Neural cell (in vitro differentiated cells): Measurements from ENCODE around the gene PGM5. TPM values are rescaled to one million over a fixed set of nuclear protein-coding genes. Genes with fewer than 3 reads are reported as not detected.
"Not testable (repeated sequence)": the region's sequence is repeated elsewhere in the genome, so short reads cannot be mapped to it uniquely, and the experiment has no call there.

Experiments
- H2AFZ ChIP-seq: fragments of 200-600, 300-800 bp; sonication (generic), shearing (Covaris generic); 2 replicates; pipeline ENCODE4 v1.6.0; 2014; ENCODE audit warnings: low read depth, mild to moderate bottlenecking, antibody characterized with exemption, low read length, moderate library complexity
- H3F3A ChIP-seq: fragments of 200-600 bp; shearing (Covaris generic); 2 replicates; pipeline ENCODE4 v1.6.1; 2016; ENCODE audit warnings: mild to moderate bottlenecking, moderate library complexity, mixed read lengths, antibody characterized with exemption, low read length; ENCODE audit not compliant: insufficient read depth, poor library complexity, severe bottlenecking
- H3K27ac ChIP-seq: fragments of 200-600, 300-800 bp; sonication (generic), shearing (Covaris generic); 2 replicates; pipeline ENCODE4 v1.5.1; 2014; ENCODE audit warnings: mild to moderate bottlenecking, low read length, moderate library complexity
- H3K27me3 ChIP-seq: fragments of 300-800, 200-600 bp; sonication (generic), shearing (Covaris generic); 2 replicates; pipeline ENCODE4 v1.6.0; 2014; ENCODE audit warnings: mild to moderate bottlenecking, low read depth, low read length, moderate library complexity; ENCODE audit not compliant: insufficient read depth
- H3K36me3 ChIP-seq: fragments of 300-800, 200-600 bp; sonication (generic), shearing (Covaris generic); 2 replicates; pipeline ENCODE4 v1.5.1; 2014; ENCODE audit warnings: mild to moderate bottlenecking, antibody characterized with exemption, low read length, moderate library complexity; ENCODE audit not compliant: insufficient read depth
- H3K4me2 ChIP-seq: fragments of 300-800, 200-600 bp; sonication (generic), shearing (Covaris generic); 2 replicates; pipeline ENCODE4 v1.6.0; 2014; ENCODE audit warnings: mild to moderate bottlenecking, low read length
- H3K4me3 ChIP-seq: fragments of 300-800, 200-600 bp; sonication (generic), shearing (Covaris generic); 2 replicates; pipeline ENCODE4 v1.5.1; 2014; ENCODE audit warnings: mild to moderate bottlenecking, low read length, moderate library complexity
- H3K79me2 ChIP-seq: fragments of 200-600 bp; shearing (Covaris generic); replicated peaks from 2 replicates; pipeline ENCODE4 v1.6.0; 2014; ENCODE audit warnings: mild to moderate bottlenecking, low read length, moderate library complexity; ENCODE audit not compliant: insufficient read depth
- H3K9ac ChIP-seq: fragments of 300-800, 200-600 bp; sonication (generic), shearing (Covaris generic); 2 replicates; pipeline ENCODE4 v1.6.1; 2016; ENCODE audit warnings: mild to moderate bottlenecking, low read length, mixed read lengths
- H3K9me2 ChIP-seq: fragments of 200-600 bp; shearing (Covaris generic); 2 replicates; pipeline ENCODE4 v1.6.1; 2016; ENCODE audit warnings: mild to moderate bottlenecking, low read length, mixed read lengths; ENCODE audit not compliant: insufficient read depth
- H3K9me3 ChIP-seq: fragments of 200-600, 300-800 bp; sonication (generic), shearing (Covaris generic); 2 replicates; pipeline ENCODE4 v1.6.1; 2016; ENCODE audit warnings: mild to moderate bottlenecking, mixed run types, low read length, moderate library complexity, mixed read lengths
- H4K20me1 ChIP-seq: fragments of 200-600 bp; shearing (Covaris generic); 2 replicates; pipeline ENCODE4 v1.6.1; 2016; ENCODE audit warnings: mild to moderate bottlenecking, mixed run types; ENCODE audit not compliant: insufficient read depth
- polyA plus RNA-seq: library from polyadenylated mRNA; depleted of rRNA; stranded (reverse); fragments of >200 nt; gene quantifications from 2 replicates; pipeline ENCODE4 v1.2.3, GENCODE V29; 2014

The PGM5 gene
- polyA plus RNA-seq, 1 donor from 2014 or later = not detected

DNA sequence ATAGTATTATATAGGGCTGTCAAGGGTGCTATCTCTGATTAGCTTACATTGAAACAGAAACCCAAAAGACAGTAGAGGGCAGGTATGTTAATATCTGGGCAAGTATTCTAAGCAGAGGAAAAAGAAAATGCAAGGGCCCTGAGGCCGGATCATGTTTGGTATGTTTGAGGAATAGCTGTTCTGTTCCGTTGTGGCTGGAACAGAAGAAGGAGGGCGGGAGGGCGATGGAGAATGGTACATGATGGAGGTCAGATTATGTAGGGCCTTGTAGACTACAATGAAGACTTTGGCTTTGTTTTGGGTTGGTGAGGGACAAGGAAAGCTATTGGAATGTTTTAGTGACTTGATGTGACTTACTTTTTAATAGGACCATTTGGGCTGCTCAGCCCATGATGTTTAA, 19.4 kb downstream of the PGM5 start:
- H3F3A ChIP-seq, H4K20me1 ChIP-seq, H3K4me2 ChIP-seq, H2AFZ ChIP-seq, H3K27ac ChIP-seq, H3K79me2 ChIP-seq, H3K9me2 ChIP-seq, H3K4me3 ChIP-seq, H3K27me3 ChIP-seq, H3K36me3 ChIP-seq, H3K9ac ChIP-seq, H3K9me3 ChIP-seq: not testable (repeated sequence)

DNA sequence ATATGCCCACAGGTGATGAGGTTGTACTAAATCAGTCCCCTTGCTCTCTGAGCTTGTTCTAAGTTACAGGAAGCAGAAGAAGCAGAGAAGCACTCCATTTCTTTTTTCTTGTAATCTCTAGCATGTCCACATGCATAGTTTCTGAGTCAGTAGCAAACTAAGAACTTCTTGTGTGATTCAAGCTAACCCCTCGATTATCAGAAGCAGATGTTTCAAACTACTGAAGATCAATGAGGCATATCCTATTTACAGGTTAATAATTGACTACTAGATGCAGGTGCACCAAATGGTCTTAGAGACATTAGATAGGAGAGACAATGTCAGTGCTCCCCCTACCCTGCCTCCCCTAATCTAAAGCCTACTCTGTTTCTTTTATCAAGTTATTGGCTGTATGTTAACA, 21.3 kb downstream of the PGM5 start:
- not testable (repeated sequence) for H3K79me2 ChIP-seq, H3K4me2 ChIP-seq, H4K20me1 ChIP-seq, H3K4me3 ChIP-seq, H3K9me2 ChIP-seq, H3F3A ChIP-seq, H3K27me3 ChIP-seq, H3K9ac ChIP-seq, H2AFZ ChIP-seq, H3K27ac ChIP-seq, H3K9me3 ChIP-seq, H3K36me3 ChIP-seq

DNA sequence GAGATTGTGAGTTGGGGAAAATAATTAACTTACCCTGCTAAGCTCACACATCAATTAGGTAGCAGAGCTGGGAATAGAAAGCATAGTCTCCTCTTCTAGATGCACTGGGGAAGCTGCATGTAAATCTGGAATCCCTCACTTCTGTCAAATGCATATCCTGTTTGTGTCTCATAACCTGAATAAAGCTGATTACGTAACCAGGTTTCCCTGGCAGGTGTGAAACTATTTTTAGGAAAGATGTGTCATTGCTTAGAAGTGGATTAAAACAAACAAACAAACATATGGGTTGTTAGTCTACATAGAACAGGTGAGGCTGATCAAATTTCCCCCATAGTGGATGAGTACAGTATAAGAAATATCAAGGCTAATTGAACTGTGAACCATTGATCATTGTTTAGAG, 27.5 kb downstream of the PGM5 start:
- not testable (repeated sequence) for H3K9me3 ChIP-seq, H2AFZ ChIP-seq, H4K20me1 ChIP-seq, H3K79me2 ChIP-seq, H3K9me2 ChIP-seq, H3K9ac ChIP-seq, H3K4me2 ChIP-seq, H3K36me3 ChIP-seq, H3K27me3 ChIP-seq, H3F3A ChIP-seq, H3K27ac ChIP-seq, H3K4me3 ChIP-seq

DNA sequence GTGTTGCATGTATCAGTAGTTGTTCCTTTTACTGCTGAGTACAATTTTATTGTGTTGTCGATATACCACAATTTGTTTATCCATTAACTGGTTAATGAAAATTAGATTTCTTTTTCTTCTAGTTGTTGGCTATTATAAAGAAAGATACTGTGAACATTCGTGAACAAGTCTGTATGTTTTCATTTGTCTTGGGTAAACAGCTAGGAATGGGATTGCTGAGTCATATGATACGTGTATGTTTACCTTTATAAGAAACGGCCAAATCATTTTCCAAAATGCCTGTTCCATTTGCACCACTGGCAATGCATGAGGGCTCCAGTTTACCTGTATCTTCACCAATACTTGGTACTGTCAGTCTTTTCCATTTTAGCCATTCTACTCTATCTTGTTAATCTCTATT, 33.1 kb downstream of the PGM5 start:
- H3K9ac ChIP-seq, H3K4me3 ChIP-seq, H4K20me1 ChIP-seq, H3K79me2 ChIP-seq, H3F3A ChIP-seq, H2AFZ ChIP-seq, H3K4me2 ChIP-seq, H3K36me3 ChIP-seq, H3K9me3 ChIP-seq, H3K27ac ChIP-seq, H3K9me2 ChIP-seq, H3K27me3 ChIP-seq: not testable (repeated sequence)

DNA sequence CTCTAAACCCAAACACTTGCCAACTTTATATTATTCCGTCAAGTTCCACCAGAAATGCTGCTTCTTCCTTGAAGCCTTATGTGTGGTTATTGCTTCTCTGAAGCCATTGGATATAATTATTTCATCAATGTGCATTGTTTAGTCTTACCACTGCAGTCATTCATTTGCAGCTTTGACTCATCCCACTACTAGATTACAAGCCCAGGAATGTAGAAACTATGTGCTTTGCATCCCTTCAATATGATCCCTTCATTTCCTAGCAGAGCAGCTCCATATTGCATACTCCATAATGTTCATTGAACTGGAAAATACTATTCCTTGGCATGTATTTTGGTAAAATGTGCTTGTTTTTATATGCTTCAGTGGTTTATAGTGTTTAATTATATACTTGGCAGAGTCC, 34.3 kb downstream of the PGM5 start:
- H3K36me3 ChIP-seq, H3K27ac ChIP-seq, H3K4me3 ChIP-seq, H2AFZ ChIP-seq, H3F3A ChIP-seq, H4K20me1 ChIP-seq, H3K27me3 ChIP-seq, H3K79me2 ChIP-seq, H3K9me3 ChIP-seq, H3K4me2 ChIP-seq, H3K9me2 ChIP-seq, H3K9ac ChIP-seq: not testable (repeated sequence)

DNA sequence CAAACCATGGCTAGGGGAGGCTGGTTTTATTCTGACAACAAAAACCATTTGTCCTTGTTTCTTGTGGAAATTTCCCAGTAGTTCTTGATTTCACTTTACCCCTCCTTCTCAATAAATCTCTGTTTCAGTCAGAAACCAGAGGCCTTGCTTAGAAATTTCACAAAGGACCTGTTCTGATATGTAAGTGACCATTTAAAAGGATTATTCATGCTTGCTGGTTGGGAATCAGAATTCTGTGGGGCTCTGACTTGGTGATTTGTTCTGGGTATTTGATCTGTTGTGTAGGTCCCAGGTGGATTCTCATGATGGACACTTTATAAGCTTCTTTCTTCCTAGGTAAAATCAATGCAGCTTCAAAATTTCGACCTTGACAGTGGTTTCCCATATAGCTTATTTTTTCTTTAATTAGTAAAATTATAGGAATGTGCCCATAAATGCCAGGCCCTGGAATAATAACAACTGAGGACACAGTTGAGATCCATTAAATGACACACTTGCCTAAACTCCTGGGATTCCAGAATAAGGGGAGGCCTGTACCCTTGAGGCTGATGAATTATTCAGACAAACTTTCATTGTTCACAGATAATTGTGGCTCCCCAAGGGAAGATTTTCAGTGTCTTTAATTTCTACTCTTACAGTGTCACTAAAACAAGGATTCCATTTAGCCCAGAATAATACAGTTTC, 40.1 kb downstream of the PGM5 start:
- H3K27ac ChIP-seq, H3K9ac ChIP-seq, H2AFZ ChIP-seq: not testable (repeated sequence)

DNA sequence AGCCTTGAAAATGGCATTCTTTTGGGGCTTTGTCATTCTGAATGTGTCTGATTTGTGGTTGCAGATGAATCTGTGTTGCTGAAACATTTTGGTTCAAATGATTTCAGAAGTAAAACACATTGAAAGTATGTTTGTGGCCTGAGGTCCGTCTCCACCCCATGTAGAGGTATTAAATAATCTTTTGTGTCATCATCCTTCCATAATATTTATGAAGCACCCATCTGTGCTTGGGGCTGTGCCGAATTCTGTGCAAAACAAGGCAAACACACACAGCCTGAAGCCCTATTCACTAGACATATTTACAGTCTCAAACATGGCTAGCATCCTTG, 40.6 kb downstream of the PGM5 start:
- not testable (repeated sequence) for H3K27ac ChIP-seq, H3K9ac ChIP-seq, H3K4me2 ChIP-seq, H3K4me3 ChIP-seq, H3K79me2 ChIP-seq, H3K36me3 ChIP-seq, H4K20me1 ChIP-seq, H3K27me3 ChIP-seq, H3K9me2 ChIP-seq, H3F3A ChIP-seq, H3K9me3 ChIP-seq, H2AFZ ChIP-seq

More for the DNA sequence above, 40.1 kb downstream of the PGM5 start:
- H3K4me2 ChIP-seq, H3K9me2 ChIP-seq, H3K27me3 ChIP-seq, H3K36me3 ChIP-seq, H3K9me3 ChIP-seq, H3K4me3 ChIP-seq, H4K20me1 ChIP-seq, H3F3A ChIP-seq, H3K79me2 ChIP-seq: not testable (repeated sequence)

DNA sequence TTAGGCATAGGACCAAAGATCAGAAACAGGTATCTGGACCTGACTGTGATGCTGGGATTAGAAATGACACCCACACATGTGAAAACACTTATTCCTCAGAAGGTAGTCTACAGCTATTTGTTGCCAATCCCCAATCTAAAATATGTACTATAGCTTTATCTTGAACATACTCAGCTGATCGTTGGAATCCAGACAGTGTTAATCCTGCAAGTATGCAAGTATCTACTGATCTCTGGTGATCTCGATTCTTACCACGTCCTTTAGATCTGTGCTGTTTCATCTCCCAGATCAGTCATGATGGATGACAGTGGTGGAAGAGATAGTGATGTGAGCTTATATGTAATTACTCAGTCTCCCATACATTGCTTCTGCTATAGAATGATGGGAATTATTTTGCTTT, 41.4 kb downstream of the PGM5 start:
- not testable (repeated sequence) for H4K20me1 ChIP-seq, H3K9me2 ChIP-seq, H3F3A ChIP-seq, H3K9me3 ChIP-seq, H2AFZ ChIP-seq, H3K27ac ChIP-seq, H3K27me3 ChIP-seq, H3K36me3 ChIP-seq, H3K4me2 ChIP-seq, H3K9ac ChIP-seq, H3K79me2 ChIP-seq, H3K4me3 ChIP-seq
